PC-9 (cell line): Measurements from ENCODE around the gene JMJD8.

Source experiments
- EZH2 ChIP-seq: fragments of 200-600 bp; sonication (generic); IDR thresholded peaks from 2 replicates; pipeline ENCODE4 v1.8.0; 2017; ENCODE audit warnings: antibody characterized with exemption, low read depth
- TF ChIP-seq, protein P1 (sequence below): fragments of 200-600 bp; sonication (generic); conservative IDR thresholded peaks from 2 replicates; pipeline ENCODE4 v1.6.1; 2017; ENCODE audit warnings: mixed run types, antibody characterized with exemption, mild to moderate bottlenecking, moderate library complexity

DNA sequence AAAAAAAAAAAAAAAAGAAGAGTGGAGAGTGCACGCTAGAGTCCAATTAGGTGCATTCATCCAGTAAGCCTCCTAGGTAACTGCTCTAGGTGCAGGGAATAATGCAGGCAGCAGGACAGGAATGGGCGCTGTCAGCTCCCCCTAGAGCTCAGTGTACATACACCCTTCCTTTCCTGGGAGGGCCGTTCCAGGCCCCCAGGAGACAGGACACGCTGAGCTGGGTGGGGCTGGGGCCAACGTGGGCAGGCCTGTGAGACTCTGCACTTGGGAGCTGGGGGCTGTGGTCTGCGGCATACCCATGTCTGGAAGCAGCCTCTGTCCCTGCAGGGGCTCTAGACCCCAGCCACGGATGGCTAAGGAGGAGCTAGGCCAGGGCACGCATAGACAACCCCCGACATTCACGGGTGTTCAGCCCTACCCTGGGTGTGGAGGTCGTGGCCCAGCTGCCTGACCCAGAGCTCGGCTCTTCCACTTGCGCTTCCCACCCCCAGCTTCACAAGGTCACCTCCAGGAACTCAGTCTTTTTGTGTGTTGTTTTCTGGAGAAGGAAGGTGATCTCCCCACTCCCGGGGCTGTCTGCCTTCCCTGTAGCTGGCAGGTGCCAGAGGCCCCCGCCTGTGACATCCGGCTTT lies 35.8 kb upstream of the JMJD8 start:
- no peak for TF ChIP-seq EZH2
- TF ChIP-seq, protein P1, sequence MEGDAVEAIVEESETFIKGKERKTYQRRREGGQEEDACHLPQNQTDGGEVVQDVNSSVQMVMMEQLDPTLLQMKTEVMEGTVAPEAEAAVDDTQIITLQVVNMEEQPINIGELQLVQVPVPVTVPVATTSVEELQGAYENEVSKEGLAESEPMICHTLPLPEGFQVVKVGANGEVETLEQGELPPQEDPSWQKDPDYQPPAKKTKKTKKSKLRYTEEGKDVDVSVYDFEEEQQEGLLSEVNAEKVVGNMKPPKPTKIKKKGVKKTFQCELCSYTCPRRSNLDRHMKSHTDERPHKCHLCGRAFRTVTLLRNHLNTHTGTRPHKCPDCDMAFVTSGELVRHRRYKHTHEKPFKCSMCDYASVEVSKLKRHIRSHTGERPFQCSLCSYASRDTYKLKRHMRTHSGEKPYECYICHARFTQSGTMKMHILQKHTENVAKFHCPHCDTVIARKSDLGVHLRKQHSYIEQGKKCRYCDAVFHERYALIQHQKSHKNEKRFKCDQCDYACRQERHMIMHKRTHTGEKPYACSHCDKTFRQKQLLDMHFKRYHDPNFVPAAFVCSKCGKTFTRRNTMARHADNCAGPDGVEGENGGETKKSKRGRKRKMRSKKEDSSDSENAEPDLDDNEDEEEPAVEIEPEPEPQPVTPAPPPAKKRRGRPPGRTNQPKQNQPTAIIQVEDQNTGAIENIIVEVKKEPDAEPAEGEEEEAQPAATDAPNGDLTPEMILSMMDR: no peak
